PC-9 (cell line): ENCODE results near the gene OR11A1. TPM values are rescaled to one million over a fixed set of nuclear protein-coding genes. Genes with fewer than 3 reads are reported as not detected.
"Not testable (repeated sequence)": the region's sequence is repeated elsewhere in the genome, so short reads cannot be mapped to it uniquely, and the experiment has no call there.

Source experiments
- BruUV-seq: library from RNA; stranded (reverse); fragments of 400-500 nt; replicated peaks from 2 replicates; lab custom pipeline; 2021; lab: Mats Ljungman, UMichigan
- CTCF ChIA-PET: fragments of 300-600 bp; sonication (Branson Sonifier 250); formaldehyde crosslinking; loops from one replicate; lab custom pipeline; 2022; ENCODE audit warnings: antibody characterized with exemption; lab: Charles Lee
- POLR2A ChIA-PET: fragments of 300-600 bp; sonication (Branson Sonifier 250); formaldehyde crosslinking; loops from one replicate; lab custom pipeline; 2022; ENCODE audit warnings: antibody characterized with exemption; ENCODE audit not compliant: unreplicated experiment; lab: Charles Lee
- DNase-seq, 2 experiments: peaks; one replicate each; pipeline versions ENCODE4 v3.0.0 to v3.0.0-alpha.2; 2015 to 2022; ENCODE audit warnings: mixed read lengths in 1 of 2
- H2AFZ ChIP-seq: fragments of 200-600 bp; sonication (generic); 2 replicates; pipeline ENCODE4 v1.8.1; 2017; ENCODE audit warnings: antibody characterized with exemption
- H3F3A ChIP-seq: fragments of 200-600 bp; sonication (generic); 2 replicates; pipeline ENCODE4 v1.8.1; 2017; ENCODE audit warnings: antibody characterized with exemption, mild to moderate bottlenecking, low read depth; ENCODE audit not compliant: insufficient read depth
- H3K27ac ChIP-seq: fragments of 200-600 bp; sonication (generic); 2 replicates; pipeline ENCODE4 v1.6.1; 2016; ENCODE audit warnings: mixed run types
- H3K27me3 ChIP-seq: fragments of 200-600 bp; sonication (generic); 2 replicates; pipeline ENCODE4 v1.6.1; 2016; ENCODE audit warnings: low read depth, mixed run types; ENCODE audit not compliant: insufficient read depth
- H3K36me3 ChIP-seq: fragments of 200-600 bp; sonication (generic); 2 replicates; pipeline ENCODE4 v1.6.1; 2016; ENCODE audit warnings: low read depth, mixed run types
- H3K4me1 ChIP-seq: fragments of 200-600 bp; sonication (generic); replicated peaks from 2 replicates; pipeline ENCODE4 v1.6.1; 2016; ENCODE audit warnings: mixed run types; ENCODE audit not compliant: insufficient read depth
- H3K4me2 ChIP-seq: fragments of 200-600 bp; sonication (generic); 2 replicates; pipeline ENCODE4 v1.6.1; 2017; ENCODE audit warnings: mixed run types
- H3K4me3 ChIP-seq: fragments of 200-600 bp; sonication (generic); 2 replicates; pipeline ENCODE4 v1.6.1; 2016; ENCODE audit warnings: mixed run types
- H3K79me2 ChIP-seq: fragments of 200-600 bp; sonication (generic); 2 replicates; pipeline ENCODE4 v1.6.1; 2017; ENCODE audit warnings: low read depth, mixed run types
- H3K9me2 ChIP-seq: fragments of 200-600 bp; sonication (generic); 2 replicates; pipeline ENCODE4 v1.8.1; 2017; ENCODE audit warnings: mild to moderate bottlenecking; ENCODE audit not compliant: insufficient read depth
- H3K9me3 ChIP-seq: fragments of 200-600 bp; sonication (generic); 2 replicates; pipeline ENCODE4 v1.8.1; 2016; ENCODE audit warnings: low read depth; ENCODE audit not compliant: insufficient read depth
- H4K20me1 ChIP-seq: fragments of 200-600 bp; sonication (generic); 2 replicates; pipeline ENCODE4 v1.8.1; 2017; ENCODE audit not compliant: insufficient read depth
- EZH2 ChIP-seq: fragments of 200-600 bp; sonication (generic); IDR thresholded peaks from 2 replicates; pipeline ENCODE4 v1.8.0; 2017; ENCODE audit warnings: antibody characterized with exemption, low read depth
- intact Hi-C: fragments of 100-400 bp; cut with micrococcal nuclease; formaldehyde crosslinking; loops from one replicate; pipeline ENCODE4 v1.10.0; 2022; ENCODE audit not compliant: unreplicated experiment
- total RNA-seq: library from RNA; stranded (reverse); gene quantifications from 2 replicates; pipeline ENCODE4 v1.2.3, GENCODE V29; 2021
- TF ChIP-seq, protein P1 (sequence below): fragments of 200-600 bp; sonication (generic); conservative IDR thresholded peaks from 2 replicates; pipeline ENCODE4 v1.6.1; 2017; ENCODE audit warnings: mixed run types, antibody characterized with exemption, mild to moderate bottlenecking, moderate library complexity

Gene OR11A1
- total RNA-seq, 1 experiment from 2014 or later: not detected

DNA sequence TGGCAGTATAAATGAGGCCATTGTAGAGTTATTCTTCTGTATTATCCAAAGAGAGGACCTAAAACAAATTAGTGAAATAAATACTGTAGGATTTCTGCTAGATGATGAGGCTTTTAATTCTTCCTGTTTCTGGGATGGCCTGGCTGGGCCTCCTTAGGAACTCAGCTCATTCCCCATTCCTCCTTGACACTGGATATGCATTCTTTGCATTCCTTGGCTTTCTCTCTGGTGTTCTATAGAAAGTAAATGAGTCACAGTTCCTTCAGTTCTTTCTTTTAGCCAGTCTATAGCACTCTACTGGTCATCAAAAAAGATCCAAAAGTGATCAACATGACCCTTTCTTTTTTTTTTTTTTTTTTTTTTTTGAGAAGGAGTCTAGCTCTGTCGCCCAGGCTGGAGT is 9.2 kb downstream of the OR11A1 start:
- no peak overlapping the region for H3K4me2 ChIP-seq
- H2AFZ ChIP-seq: no peak overlapping the region
- no TSS peak for BruUV-seq
- H3K27ac ChIP-seq: no peak overlapping the region
- no peaks in the 10 kb centered on the region for H3F3A ChIP-seq
- H3K9me3 ChIP-seq: no peaks in the 10 kb centered on the region
- POLR2A ChIA-PET: no interaction called here
- H3K4me3 ChIP-seq: no peak overlapping the region
- CTCF ChIA-PET: no interaction called here
- H3K27me3 ChIP-seq: no peaks in the 10 kb centered on the region
- no peaks in the 10 kb centered on the region for H4K20me1 ChIP-seq
- H3K9me2 ChIP-seq: no peaks in the 10 kb centered on the region
- H3K36me3 ChIP-seq: no peaks in the 10 kb centered on the region
- H3K79me2 ChIP-seq: no peaks in the 10 kb centered on the region
- intact Hi-C loops: no loop called here
- no peaks in the 10 kb centered on the region for H3K4me1 ChIP-seq
- no peak for TF ChIP-seq EZH2
- DNase-seq: no peak

GRCh38 chr6:29444031-29444430 is 12.8 kb downstream of the OR11A1 start:
- POLR2A ChIA-PET: not testable (repeated sequence)
- H3K27me3 ChIP-seq: peaks cover 12% of the 10 kb centered on the region; the same call in 1 of the 2 replicates

GRCh38 chr6:29442719-29443118 is 14.2 kb downstream of the OR11A1 start:
- no peaks in the 10 kb centered on the region for H4K20me1 ChIP-seq
- intact Hi-C loops: no loop called here
- BruUV-seq: no TSS peak
- H3K27ac ChIP-seq: no peak overlapping the region
- H2AFZ ChIP-seq: no peak overlapping the region
- no peaks in the 10 kb centered on the region for H3K79me2 ChIP-seq
- DNase-seq: no peak
- H3K27me3 ChIP-seq: peaks cover 14% of the 10 kb centered on the region; the same call in 1 of the 2 replicates
- H3F3A ChIP-seq: no peaks in the 10 kb centered on the region
- POLR2A ChIA-PET: no interaction called here
- no peak overlapping the region for H3K4me3 ChIP-seq
- TF ChIP-seq EZH2: no peak
- TF ChIP-seq, protein P1, sequence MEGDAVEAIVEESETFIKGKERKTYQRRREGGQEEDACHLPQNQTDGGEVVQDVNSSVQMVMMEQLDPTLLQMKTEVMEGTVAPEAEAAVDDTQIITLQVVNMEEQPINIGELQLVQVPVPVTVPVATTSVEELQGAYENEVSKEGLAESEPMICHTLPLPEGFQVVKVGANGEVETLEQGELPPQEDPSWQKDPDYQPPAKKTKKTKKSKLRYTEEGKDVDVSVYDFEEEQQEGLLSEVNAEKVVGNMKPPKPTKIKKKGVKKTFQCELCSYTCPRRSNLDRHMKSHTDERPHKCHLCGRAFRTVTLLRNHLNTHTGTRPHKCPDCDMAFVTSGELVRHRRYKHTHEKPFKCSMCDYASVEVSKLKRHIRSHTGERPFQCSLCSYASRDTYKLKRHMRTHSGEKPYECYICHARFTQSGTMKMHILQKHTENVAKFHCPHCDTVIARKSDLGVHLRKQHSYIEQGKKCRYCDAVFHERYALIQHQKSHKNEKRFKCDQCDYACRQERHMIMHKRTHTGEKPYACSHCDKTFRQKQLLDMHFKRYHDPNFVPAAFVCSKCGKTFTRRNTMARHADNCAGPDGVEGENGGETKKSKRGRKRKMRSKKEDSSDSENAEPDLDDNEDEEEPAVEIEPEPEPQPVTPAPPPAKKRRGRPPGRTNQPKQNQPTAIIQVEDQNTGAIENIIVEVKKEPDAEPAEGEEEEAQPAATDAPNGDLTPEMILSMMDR: no peak
- H3K9me3 ChIP-seq: no peaks in the 10 kb centered on the region
- no peaks in the 10 kb centered on the region for H3K36me3 ChIP-seq
- no peaks in the 10 kb centered on the region for H3K4me1 ChIP-seq
- H3K4me2 ChIP-seq: no peak overlapping the region
- CTCF ChIA-PET: no interaction called here
- H3K9me2 ChIP-seq: no peaks in the 10 kb centered on the region

More at GRCh38 chr6:29444031-29444430, 12.8 kb downstream of the OR11A1 start:
- intact Hi-C loops, H4K20me1 ChIP-seq, H3K27ac ChIP-seq, H3K4me1 ChIP-seq, H3K79me2 ChIP-seq, H3K36me3 ChIP-seq, DNase-seq, CTCF ChIA-PET, H3K9me2 ChIP-seq, H3F3A ChIP-seq, BruUV-seq, H2AFZ ChIP-seq, H3K4me2 ChIP-seq, H3K9me3 ChIP-seq, H3K4me3 ChIP-seq: not testable (repeated sequence)

DNA sequence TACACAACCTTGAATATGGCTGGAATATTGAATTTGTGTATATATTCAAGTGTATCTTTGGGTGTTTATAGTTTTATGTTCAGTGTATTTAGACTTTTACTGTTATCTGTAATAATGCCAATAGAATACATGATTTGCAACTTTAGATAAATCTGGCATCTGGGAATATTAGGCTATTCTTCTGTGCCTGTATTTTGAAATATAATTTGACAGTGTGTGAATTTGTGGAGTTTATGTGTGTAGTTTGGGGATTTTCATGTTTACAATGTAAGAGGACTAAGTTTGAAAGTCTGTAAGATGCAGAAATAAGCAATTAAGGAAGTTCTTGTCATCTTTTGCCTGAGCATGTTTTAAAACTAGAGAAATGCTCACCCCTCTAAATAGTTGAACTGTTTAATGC is 17.9 kb downstream of the OR11A1 start, which contains the start of gene OR10C1:
Gene OR10C1 (plus strand): TSS at position 301 of the 400 bp plus-strand sequence. CDS start 710 bp downstream, outside the sequence.
- no peak within 1 kb of the TSS for H3K4me2 ChIP-seq
- no peaks in the 10 kb centered on the region for H3K4me1 ChIP-seq
- POLR2A ChIA-PET: no interaction called here
- no peak within 1 kb of the TSS for H3K27ac ChIP-seq
- BruUV-seq: no TSS peak
- DNase-seq: no peak
- H3K4me3 ChIP-seq: no peak within 1 kb of the TSS
- H3K9me3 ChIP-seq: no peaks in the 10 kb centered on the region
- no peaks in the 10 kb centered on the region for H3F3A ChIP-seq
- no peaks in the 10 kb centered on the region for H4K20me1 ChIP-seq
- no peaks in the 10 kb centered on the region for H3K79me2 ChIP-seq
- H3K27me3 ChIP-seq: peaks cover 14% of the 10 kb centered on the region; the same call in 1 of the 2 replicates
- H3K9me2 ChIP-seq: no peaks in the 10 kb centered on the region
- no peak for TF ChIP-seq EZH2
- TF ChIP-seq, protein P1: no peak
- intact Hi-C loops: no loop called here
- CTCF ChIA-PET: no interaction called here
- H3K36me3 ChIP-seq: no peaks in the 10 kb centered on the region
- H2AFZ ChIP-seq: no peak within 1 kb of the TSS

DNA sequence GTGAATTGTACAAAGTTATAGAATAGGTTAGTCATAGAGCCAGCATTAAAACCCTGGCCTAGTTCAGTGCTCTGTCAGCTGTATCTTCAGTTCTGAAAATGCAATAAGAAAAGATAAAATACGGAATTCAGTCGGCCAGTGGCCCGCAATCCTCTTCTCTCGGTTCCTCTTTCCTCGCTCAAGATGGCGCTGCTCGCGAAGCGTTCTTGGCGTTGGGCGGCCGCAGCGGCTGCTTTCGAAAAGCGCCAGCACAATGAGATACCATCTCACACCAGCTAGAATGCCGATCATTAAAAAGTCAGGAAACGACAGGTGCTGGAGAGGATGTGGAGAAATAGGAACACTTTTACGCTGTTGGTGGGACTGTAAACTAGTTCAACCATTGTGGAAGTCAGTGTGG is 20.1 kb downstream of the OR11A1 start:
- intact Hi-C loops, H3K79me2 ChIP-seq, H3K4me1 ChIP-seq, CTCF ChIA-PET, BruUV-seq, H3F3A ChIP-seq, POLR2A ChIA-PET, H3K36me3 ChIP-seq, H2AFZ ChIP-seq, H3K4me3 ChIP-seq, DNase-seq, H3K27ac ChIP-seq, H3K9me3 ChIP-seq, H3K9me2 ChIP-seq, H4K20me1 ChIP-seq, H3K4me2 ChIP-seq: not testable (repeated sequence)
- peaks cover 14% of the 10 kb centered on the region; the same call in 1 of the 2 replicates for H3K27me3 ChIP-seq
